Cardiac muscle cell (in vitro differentiated cells and primary cell): ENCODE results near the gene PRR3. TPM values are rescaled to one million over a fixed set of nuclear protein-coding genes. Genes with fewer than 3 reads are reported as not detected.

Experiments
- DNase-seq, 2 donors: peaks; one replicate each; pipeline versions ENCODE4 v3.0.0 to v3.0.0-alpha.2; 2010 to 2017; ENCODE audit warnings: low read depth in 1 of 2, low spot score in 1 of 2
- H3K27ac ChIP-seq: fragments of 200-600 bp; sonication (generic); 2 replicates; pipeline ENCODE4 v1.5.1; 2016
- H3K27me3 ChIP-seq: fragments of 200-600 bp; sonication (generic); 2 replicates; pipeline ENCODE4 v1.6.0; 2016; ENCODE audit warnings: control low read depth
- H3K36me3 ChIP-seq: fragments of 200-600 bp; sonication (generic); 2 replicates; pipeline ENCODE4 v1.5.1; 2016; ENCODE audit warnings: control low read depth
- H3K4me1 ChIP-seq: fragments of 200-600 bp; sonication (generic); 2 replicates; pipeline ENCODE4 v1.8.1; 2017; ENCODE audit warnings: low read depth, mild to moderate bottlenecking, mixed run types
- H3K4me3 ChIP-seq: fragments of 200-600 bp; sonication (generic); 2 replicates; pipeline ENCODE4 v1.5.1; 2016; ENCODE audit warnings: mild to moderate bottlenecking
- H3K9me3 ChIP-seq: fragments of 200-600 bp; sonication (generic); 2 replicates; pipeline ENCODE4 v1.5.1; 2017; ENCODE audit warnings: low read depth, mild to moderate bottlenecking, control low read depth
- polyA plus RNA-seq: library from polyadenylated mRNA; unstranded; fragments of >200 nt; fragmentation: Nextera tagmentation; extraction: Ambion mirVana; gene quantifications from 2 replicates; pipeline ENCODE4 v1.2.1, GENCODE V29; 2016
- total RNA-seq: library from RNA; depleted of rRNA; stranded (reverse); fragments of >200 nt; gene quantifications from 2 replicates; pipeline ENCODE4 v1.2.3, GENCODE V29; 2016
- TF ChIP-seq, protein P1 (sequence below): IDR thresholded peaks from 2 replicates; pipeline ENCODE4 v1.5.1; 2012; ENCODE audit warnings: low read depth, mild to moderate bottlenecking, low read length

The PRR3 gene
- total and polyA plus RNA-seq, 2 experiments from 2014 or later: 11.8 to 14.7 TPM

DNA sequence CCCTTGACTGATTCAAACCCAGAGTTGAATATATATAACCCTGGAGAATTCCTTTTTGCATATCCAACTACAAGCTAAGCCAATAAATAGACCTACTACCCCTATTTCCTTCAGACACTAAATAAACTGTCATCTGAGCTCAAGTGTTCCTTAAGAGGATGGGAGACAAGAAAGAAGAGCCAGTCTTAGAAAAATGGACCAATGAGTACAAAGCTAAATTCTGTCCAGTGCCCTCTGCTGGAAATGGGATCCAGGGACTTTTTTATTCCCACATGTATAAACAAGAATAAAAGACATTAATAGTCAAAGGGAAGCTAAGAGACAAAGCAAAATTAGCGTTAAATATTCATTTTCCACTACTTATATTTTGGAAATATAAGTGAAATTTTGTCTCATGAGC lies 55.1 kb downstream of the PRR3 start:
- peaks cover 27% of the 10 kb centered on the region for H3K36me3 ChIP-seq
- peak in 1 of 2 donors; percentile 48 for DNase-seq
- peaks cover 13% of the 10 kb centered on the region for H3K4me1 ChIP-seq
- H3K9me3 ChIP-seq: no peaks in the 10 kb centered on the region
- H3K27ac ChIP-seq: peak overlapping the region; percentile 99
- TF ChIP-seq, protein P1, sequence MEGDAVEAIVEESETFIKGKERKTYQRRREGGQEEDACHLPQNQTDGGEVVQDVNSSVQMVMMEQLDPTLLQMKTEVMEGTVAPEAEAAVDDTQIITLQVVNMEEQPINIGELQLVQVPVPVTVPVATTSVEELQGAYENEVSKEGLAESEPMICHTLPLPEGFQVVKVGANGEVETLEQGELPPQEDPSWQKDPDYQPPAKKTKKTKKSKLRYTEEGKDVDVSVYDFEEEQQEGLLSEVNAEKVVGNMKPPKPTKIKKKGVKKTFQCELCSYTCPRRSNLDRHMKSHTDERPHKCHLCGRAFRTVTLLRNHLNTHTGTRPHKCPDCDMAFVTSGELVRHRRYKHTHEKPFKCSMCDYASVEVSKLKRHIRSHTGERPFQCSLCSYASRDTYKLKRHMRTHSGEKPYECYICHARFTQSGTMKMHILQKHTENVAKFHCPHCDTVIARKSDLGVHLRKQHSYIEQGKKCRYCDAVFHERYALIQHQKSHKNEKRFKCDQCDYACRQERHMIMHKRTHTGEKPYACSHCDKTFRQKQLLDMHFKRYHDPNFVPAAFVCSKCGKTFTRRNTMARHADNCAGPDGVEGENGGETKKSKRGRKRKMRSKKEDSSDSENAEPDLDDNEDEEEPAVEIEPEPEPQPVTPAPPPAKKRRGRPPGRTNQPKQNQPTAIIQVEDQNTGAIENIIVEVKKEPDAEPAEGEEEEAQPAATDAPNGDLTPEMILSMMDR: peak; percentile 45
- no peaks in the 10 kb centered on the region for H3K27me3 ChIP-seq
- no peak overlapping the region for H3K4me3 ChIP-seq

DNA sequence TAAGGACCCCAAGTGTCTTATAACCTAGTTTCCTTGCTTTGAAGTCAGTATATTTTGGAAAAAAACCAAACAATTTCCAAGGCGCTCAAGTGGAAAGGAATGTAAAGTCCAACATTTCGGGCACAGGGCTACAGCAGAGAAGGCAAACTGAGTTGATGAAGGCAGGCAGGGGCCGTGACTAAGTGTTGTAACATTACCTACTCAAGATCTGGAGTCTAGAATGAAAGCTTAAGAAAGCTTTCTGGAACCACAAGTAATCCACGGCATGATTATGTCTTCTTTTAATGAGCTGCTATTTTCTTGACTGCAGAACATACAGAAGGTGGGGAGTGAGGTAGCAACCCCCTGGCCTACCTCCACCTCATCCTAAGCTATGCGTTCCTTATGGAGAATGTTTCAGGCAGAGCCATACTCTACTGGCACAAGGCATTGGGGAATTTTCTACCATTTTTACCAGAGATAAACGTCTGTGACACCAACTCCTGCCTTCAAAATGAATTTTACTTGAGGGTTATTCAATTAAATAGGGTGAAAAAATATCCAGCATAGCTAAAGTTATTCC lies 55.7 kb downstream of the PRR3 start:
- H3K36me3 ChIP-seq: peaks cover 22% of the 10 kb centered on the region
- TF ChIP-seq, protein P1: no peak
- peak overlapping the region; percentile 99 for H3K27ac ChIP-seq
- H3K27me3 ChIP-seq: no peaks in the 10 kb centered on the region
- no peaks in the 10 kb centered on the region for H3K9me3 ChIP-seq
- peaks cover 13% of the 10 kb centered on the region for H3K4me1 ChIP-seq
- peak in 1 of 2 donors; percentile 59 for DNase-seq
- H3K4me3 ChIP-seq: no peak overlapping the region

Other genes starting within 250 kb of the PRR3 start
- gene TRIM39, start 230.4 kb upstream of the PRR3 start, total RNA-seq: 13.9 and 16.1 TPM in 2 replicates
- 15.4 and 19.4 TPM in 2 replicates for gene TRIM39, start 230.4 kb upstream of the PRR3 start, polyA plus RNA-seq
- gene RPP21, start 212.1 kb upstream of the PRR3 start, total RNA-seq: 47.4 and 84.5 TPM in 2 replicates
- gene RPP21, start 212.1 kb upstream of the PRR3 start, polyA plus RNA-seq: 62.6 and 65.5 TPM in 2 replicates
- 30.0 and 39.2 TPM in 2 replicates for gene HLA-E, start 67.8 kb upstream of the PRR3 start, total RNA-seq
- 17.0 and 26.1 TPM in 2 replicates for gene HLA-E, start 67.8 kb upstream of the PRR3 start, polyA plus RNA-seq
- gene GNL1, start 806 bp upstream of the PRR3 start, total RNA-seq: 12.4 and 16.1 TPM in 2 replicates
- gene GNL1, start 806 bp upstream of the PRR3 start, polyA plus RNA-seq: 33.9 and 44.2 TPM in 2 replicates
- gene ABCF1, start 14.1 kb downstream of the PRR3 start, total RNA-seq: 54.4 and 61.9 TPM in 2 replicates
- 52.5 and 54.6 TPM in 2 replicates for gene ABCF1, start 14.1 kb downstream of the PRR3 start, polyA plus RNA-seq
- 47.3 and 65.6 TPM in 2 replicates for gene PPP1R10, start 59.9 kb downstream of the PRR3 start, total RNA-seq
- 42.4 and 42.9 TPM in 2 replicates for gene PPP1R10, start 59.9 kb downstream of the PRR3 start, polyA plus RNA-seq
- gene MRPS18B, start 60.5 kb downstream of the PRR3 start, total RNA-seq: 54.4 and 58.2 TPM in 2 replicates
- 107 and 120 TPM in 2 replicates for gene MRPS18B, start 60.5 kb downstream of the PRR3 start, polyA plus RNA-seq
- gene ATAT1, start 69.6 kb downstream of the PRR3 start, total RNA-seq: 11.2 and 18.3 TPM in 2 replicates
- 17.3 and 18.0 TPM in 2 replicates for gene ATAT1, start 69.6 kb downstream of the PRR3 start, polyA plus RNA-seq
- 27.5 and 28.5 TPM in 2 replicates for gene C6orf136, start 89.8 kb downstream of the PRR3 start, total RNA-seq
- 31.7 and 40.1 TPM in 2 replicates for gene C6orf136, start 89.8 kb downstream of the PRR3 start, polyA plus RNA-seq
- gene DHX16, start 115.7 kb downstream of the PRR3 start, total RNA-seq: 36.7 and 38.1 TPM in 2 replicates
- 27.8 and 36.2 TPM in 2 replicates for gene DHX16, start 115.7 kb downstream of the PRR3 start, polyA plus RNA-seq
- 25.7 and 43.5 TPM in 2 replicates for gene PPP1R18, start 129.3 kb downstream of the PRR3 start, total RNA-seq
- 9.9 and 13.0 TPM in 2 replicates for gene PPP1R18, start 129.3 kb downstream of the PRR3 start, polyA plus RNA-seq
- gene NRM, start 133.7 kb downstream of the PRR3 start, total RNA-seq: 13.7 and 17.2 TPM in 2 replicates
- gene NRM, start 133.7 kb downstream of the PRR3 start, polyA plus RNA-seq: 29.1 and 33.8 TPM in 2 replicates
- gene MDC1, start 160.0 kb downstream of the PRR3 start, total RNA-seq: 14.3 and 21.9 TPM in 2 replicates
- 30.0 and 44.1 TPM in 2 replicates for gene MDC1, start 160.0 kb downstream of the PRR3 start, polyA plus RNA-seq
- 827 and 939 TPM in 2 replicates for gene TUBB, start 163.1 kb downstream of the PRR3 start, total RNA-seq
- gene TUBB, start 163.1 kb downstream of the PRR3 start, polyA plus RNA-seq: 662 and 675 TPM in 2 replicates
- 208 and 222 TPM in 2 replicates for gene FLOT1, start 185.4 kb downstream of the PRR3 start, total RNA-seq
- 236 and 261 TPM in 2 replicates for gene FLOT1, start 185.4 kb downstream of the PRR3 start, polyA plus RNA-seq
- 28.0 and 45.8 TPM in 2 replicates for gene IER3, start 187.3 kb downstream of the PRR3 start, total RNA-seq
- 20.1 and 25.8 TPM in 2 replicates for gene IER3, start 187.3 kb downstream of the PRR3 start, polyA plus RNA-seq